Endothelial cell of umbilical vein (primary cell): Measurements from ENCODE around the gene OR4D2. TPM values are rescaled to one million over a fixed set of nuclear protein-coding genes. Genes with fewer than 3 reads are reported as not detected.

Experiments
- BruUV-seq: library from RNA; stranded (reverse); fragments of 400-500 nt; replicated peaks from 2 replicates; lab custom pipeline; 2021; lab: Mats Ljungman, UMichigan
- CTCF ChIA-PET: fragments of 300-600, 350-600 bp; sonication (Branson Sonifier 250); formaldehyde crosslinking; loops from one replicate; lab custom pipeline; 2021; ENCODE audit warnings: antibody characterized with exemption, inconsistent platforms; lab: Charles Lee
- POLR2A ChIA-PET: fragments of 300-600, 350-600 bp; sonication (Branson Sonifier 250); formaldehyde crosslinking; loops from one replicate; lab custom pipeline; 2021; ENCODE audit warnings: antibody characterized with exemption, inconsistent platforms; lab: Charles Lee
- DNase-seq: peaks from one replicate; pipeline ENCODE4 v3.0.0-alpha.2; 2011; ENCODE audit warnings: low read depth, low spot score
- FAIRE-seq: peaks from 2 replicates; lab custom pipeline; 2011; peaks lifted over from hg19 to GRCh38; lab: Jason Lieb, UNC
- H2AFZ ChIP-seq: 2 replicates; pipeline ENCODE4 v1.6.0; 2012; ENCODE audit warnings: low read depth, low read length, control low read depth, inconsistent platforms
- H3K27ac ChIP-seq: 2 replicates; pipeline ENCODE4 v1.5.1; 2011; ENCODE audit warnings: low read depth, mild to moderate bottlenecking, control low read depth, low read length, moderate library complexity; ENCODE audit not compliant: insufficient read depth
- H3K27me3 ChIP-seq, 2 experiments: 2 replicates each; pipeline versions ENCODE4 v1.6.0 to v1.6.1; 2011; ENCODE audit warnings: low read length in 2 of 2, mixed read lengths in 1 of 2; ENCODE audit not compliant: control insufficient read depth in 2 of 2, insufficient read depth in 2 of 2
- H3K36me3 ChIP-seq, 2 experiments: 2 replicates in 1 of 2; 3 replicates in 1 of 2; pipeline ENCODE4 v1.5.1; 2011; ENCODE audit warnings: low read length in 2 of 2, mild to moderate bottlenecking in 1 of 2, moderate library complexity in 1 of 2; ENCODE audit not compliant: control insufficient read depth in 2 of 2, insufficient read depth in 2 of 2; ENCODE audit errors: extremely low read depth in 1 of 2
- H3K4me1 ChIP-seq: 3 replicates; pipeline ENCODE4 v1.5.1; 2011; ENCODE audit warnings: mild to moderate bottlenecking, low read length; ENCODE audit not compliant: control insufficient read depth, insufficient read depth; ENCODE audit errors: extremely low read depth
- H3K4me2 ChIP-seq: 2 replicates; pipeline ENCODE4 v1.6.1; 2011; ENCODE audit warnings: low read length, control low read depth, mixed read lengths; ENCODE audit not compliant: insufficient read depth
- H3K4me3 ChIP-seq, 3 experiments: fragments of 200-600 bp in 1 of 3; sonication (generic), shearing (Covaris generic) in 1 of 3; replicated peaks in 1 of 3; 2 replicates each; pipeline ENCODE4 v1.5.1; 2011 to 2016; ENCODE audit warnings: control low read depth in 3 of 3, low read length in 3 of 3, mild to moderate bottlenecking in 2 of 3, inconsistent platforms in 1 of 3, low read depth in 1 of 3, moderate library complexity in 1 of 3; ENCODE audit not compliant: insufficient read depth in 1 of 3
- H3K79me2 ChIP-seq: 2 replicates; pipeline ENCODE4 v1.6.0; 2012; ENCODE audit warnings: low read length, inconsistent platforms; ENCODE audit not compliant: control insufficient read depth, insufficient read depth
- H3K9ac ChIP-seq: replicated peaks from 2 replicates; pipeline ENCODE3; 2011; ENCODE audit warnings: low read length, control low read depth; ENCODE audit not compliant: insufficient read depth; ENCODE audit errors: extremely low read depth
- H3K9me1 ChIP-seq: replicated peaks from 3 replicates; pipeline ENCODE4 v1.6.0; 2011; ENCODE audit warnings: mild to moderate bottlenecking, low read length; ENCODE audit not compliant: control insufficient read depth, insufficient read depth; ENCODE audit errors: extremely low read depth
- H3K9me3 ChIP-seq: replicated peaks from 2 replicates; pipeline ENCODE4 v1.5.1; 2012; ENCODE audit warnings: low read length, inconsistent platforms; ENCODE audit not compliant: control insufficient read depth, insufficient read depth
- H4K20me1 ChIP-seq: replicated peaks from 2 replicates; pipeline ENCODE3; 2011; ENCODE audit warnings: mild to moderate bottlenecking, low read length; ENCODE audit not compliant: control insufficient read depth, insufficient read depth; ENCODE audit errors: extremely low read depth
- EZH2 ChIP-seq: IDR thresholded peaks from 2 replicates; pipeline ENCODE4 v1.6.1; 2012; ENCODE audit warnings: borderline replicate concordance, low read depth, mild to moderate bottlenecking, moderate library complexity, low read length, inconsistent platforms; ENCODE audit not compliant: severe bottlenecking
- FOS ChIP-seq: IDR thresholded peaks from 2 replicates; pipeline ENCODE4 v1.6.1; 2011; ENCODE audit warnings: mild to moderate bottlenecking, low read length, moderate library complexity, borderline replicate concordance; ENCODE audit not compliant: insufficient read depth
- GATA2 ChIP-seq: IDR thresholded peaks from 2 replicates; pipeline ENCODE4 v1.7.0; 2011; ENCODE audit warnings: low read depth, mild to moderate bottlenecking, moderate library complexity, mixed read lengths, low read length; ENCODE audit not compliant: insufficient read length, insufficient read depth
- JUN ChIP-seq: IDR thresholded peaks from 2 replicates; pipeline ENCODE4 v1.6.1; 2011; ENCODE audit warnings: borderline replicate concordance, low read depth; ENCODE audit not compliant: insufficient read length, insufficient read depth
- MAX ChIP-seq: IDR thresholded peaks from 2 replicates; pipeline ENCODE4 v1.6.1; 2011; ENCODE audit not compliant: insufficient read depth, insufficient read length
- MYC ChIP-seq: IDR thresholded peaks from one replicate; pipeline ENCODE4 v1.6.1; 2011; ENCODE audit warnings: mild to moderate bottlenecking, low read depth, low read length
- POLR2A ChIP-seq: IDR thresholded peaks from 2 replicates; pipeline ENCODE4 v1.6.1; 2012; ENCODE audit warnings: low read depth, mild to moderate bottlenecking, control low read depth, low read length
- POLR2AphosphoS5 ChIP-seq: IDR thresholded peaks from 2 replicates; pipeline ENCODE4 v1.6.1; 2012; ENCODE audit warnings: low read depth, mild to moderate bottlenecking, control low read depth, low read length, moderate library complexity; ENCODE audit not compliant: insufficient read depth
- dilution Hi-C: fragments of 300-500 bp; cut with MboI; formaldehyde crosslinking; loops from one replicate; pipeline ENCODE4 v1.15.0; 2019; ENCODE audit warnings: low sequenced_read_pairs; ENCODE audit not compliant: extremely low pct_ligation_motif_present
- intact Hi-C: fragments of 100-400 bp; cut with micrococcal nuclease; formaldehyde crosslinking; loops from one replicate; pipeline ENCODE4 v1.10.0; 2022
- polyA plus RNA-seq, 4 experiments: library from polyadenylated mRNA; depleted of rRNA in 3 of 4; stranded (reverse) in 3 of 4; unstranded in 1 of 4; fragments of >200 nt; gene quantifications; 2 replicates each; pipeline versions ENCODE4 v1.2.1 to v1.2.3, GENCODE V29; 2011 to 2012; ENCODE audit warnings: missing spikeins in 1 of 4
- total RNA-seq: library from RNA; stranded (reverse); gene quantifications from 2 replicates; pipeline ENCODE4 v1.2.3, GENCODE V29; 2021
- TF ChIP-seq, protein P1 (sequence below), 2 donors: IDR thresholded peaks; 1 replicate in 1 of 2; 2 replicates in 1 of 2; pipeline ENCODE4 v1.5.1; 2011; ENCODE audit warnings: low read length in 2 of 2, mild to moderate bottlenecking in 2 of 2, moderate library complexity in 2 of 2, control low read depth in 1 of 2, inconsistent platforms in 1 of 2, low read depth in 1 of 2; ENCODE audit not compliant: insufficient read depth in 1 of 2; ENCODE audit errors: extremely low read depth in 1 of 2

OR4D2 gene
- total and polyA plus RNA-seq, 2 donors (not counting 3 experiments of a cell fraction or from before 2014, with no cell fraction given): not detected

DNA sequence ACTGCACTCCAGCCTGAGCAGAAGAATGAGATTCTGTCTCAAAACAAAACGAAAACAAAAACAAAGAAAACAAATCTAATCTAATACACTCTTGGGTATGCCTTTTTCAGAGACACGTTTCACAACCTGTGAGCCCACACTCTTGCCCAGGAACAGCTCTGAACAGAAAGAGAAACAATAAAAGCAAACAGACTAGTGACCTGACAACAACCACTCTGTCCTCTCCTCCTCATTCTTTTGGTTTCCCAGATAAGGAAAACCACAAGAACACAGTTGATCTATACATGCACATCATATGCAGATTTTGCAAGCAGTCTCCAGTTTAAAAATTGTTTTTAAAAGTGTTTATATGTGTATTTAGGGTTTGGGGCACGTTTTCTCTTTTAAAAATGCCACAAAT is 51.0 kb downstream of the OR4D2 start:
- POLR2A ChIA-PET: no interaction called here

More for the DNA sequence above, 51.0 kb downstream of the OR4D2 start:
- H2AFZ ChIP-seq: no peak overlapping the region
- no peaks in the 10 kb centered on the region for H3K27me3 ChIP-seq
- TF ChIP-seq POLR2AphosphoS5 (no peak), FOS (no peak), GATA2 (no peak), JUN (no peak), MAX (no peak), EZH2 (no peak), MYC (no peak), POLR2A (no peak)
- TF ChIP-seq, protein P1, sequence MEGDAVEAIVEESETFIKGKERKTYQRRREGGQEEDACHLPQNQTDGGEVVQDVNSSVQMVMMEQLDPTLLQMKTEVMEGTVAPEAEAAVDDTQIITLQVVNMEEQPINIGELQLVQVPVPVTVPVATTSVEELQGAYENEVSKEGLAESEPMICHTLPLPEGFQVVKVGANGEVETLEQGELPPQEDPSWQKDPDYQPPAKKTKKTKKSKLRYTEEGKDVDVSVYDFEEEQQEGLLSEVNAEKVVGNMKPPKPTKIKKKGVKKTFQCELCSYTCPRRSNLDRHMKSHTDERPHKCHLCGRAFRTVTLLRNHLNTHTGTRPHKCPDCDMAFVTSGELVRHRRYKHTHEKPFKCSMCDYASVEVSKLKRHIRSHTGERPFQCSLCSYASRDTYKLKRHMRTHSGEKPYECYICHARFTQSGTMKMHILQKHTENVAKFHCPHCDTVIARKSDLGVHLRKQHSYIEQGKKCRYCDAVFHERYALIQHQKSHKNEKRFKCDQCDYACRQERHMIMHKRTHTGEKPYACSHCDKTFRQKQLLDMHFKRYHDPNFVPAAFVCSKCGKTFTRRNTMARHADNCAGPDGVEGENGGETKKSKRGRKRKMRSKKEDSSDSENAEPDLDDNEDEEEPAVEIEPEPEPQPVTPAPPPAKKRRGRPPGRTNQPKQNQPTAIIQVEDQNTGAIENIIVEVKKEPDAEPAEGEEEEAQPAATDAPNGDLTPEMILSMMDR (IDR thresholded peaks at IDR 0.05; ENCODE audit: extremely low read depth in 1 of 2, insufficient read depth in 1 of 2, low read depth in 1 of 2, low read length in 2 of 2): no peak
- H3K4me3 ChIP-seq: no peak overlapping the region
- no peak for FAIRE-seq
- dilution Hi-C loops (no loop called here), intact Hi-C loops (loop anchor here (2.0 kb wide), 1 partner anchor 133 kb away; no protein-coding TSS in a partner anchor)
- H3K4me2 ChIP-seq: no peak overlapping the region
- BruUV-seq: no TSS peak
- CTCF ChIA-PET: no interaction called here
- no peaks in the 10 kb centered on the region for H3K9me1 ChIP-seq
- H3K27ac ChIP-seq: no peak overlapping the region
- no peaks in the 10 kb centered on the region for H3K79me2 ChIP-seq
- no peak overlapping the region for H3K9ac ChIP-seq
- no peaks in the 10 kb centered on the region for H4K20me1 ChIP-seq
- H3K36me3 ChIP-seq: peaks cover 0 to under 1% of the 10 kb centered on the region in 2 experiments
- no peaks in the 10 kb centered on the region for H3K9me3 ChIP-seq
- peaks cover 13% of the 10 kb centered on the region for H3K4me1 ChIP-seq
- DNase-seq: no peak
